GM12878 (cell line): Measurements from ENCODE around the gene CAND1. TPM values are rescaled to one million over a fixed set of nuclear protein-coding genes. Genes with fewer than 3 reads are reported as not detected.

Experiments
- ATAC-seq: fragments of 200-7000 bp; cut with Tn5 transposase; 3 replicates; pipeline ENCODE4 v1.9.1; 2020; ENCODE audit warnings: mild to moderate bottlenecking, moderate library complexity
- BruUV-seq: library from RNA; stranded (reverse); fragments of 400-500 nt; replicated peaks from 2 replicates; lab custom pipeline; 2021; lab: Mats Ljungman, UMichigan
- CTCF ChIA-PET: fragments of 300-600 bp; sonication (Branson Sonifier 250); formaldehyde crosslinking; extraction: SDS; loops from one replicate; lab custom pipeline; 2021; ENCODE audit warnings: inconsistent platforms; lab: Yijun Ruan, JAX
- POLR2A ChIA-PET: fragments of 350-600 bp; formaldehyde crosslinking; extraction: SDS; loops from one replicate; lab custom pipeline; 2021; ENCODE audit warnings: inconsistent platforms; lab: Charles Lee
- RAD21 ChIA-PET: fragments of 300-600 bp; sonication (Branson Sonifier 250); formaldehyde crosslinking; loops from one replicate; lab custom pipeline; 2023; ENCODE audit warnings: antibody characterized with exemption; ENCODE audit not compliant: unreplicated experiment; lab: Charles Lee
- SMC1A ChIA-PET: fragments of 300-600 bp; sonication (Branson Sonifier 250); formaldehyde crosslinking; loops from one replicate; lab custom pipeline; 2023; ENCODE audit not compliant: unreplicated experiment, uncharacterized antibody; lab: Charles Lee
- DNase-seq: peaks from one replicate; pipeline ENCODE4 v3.0.0-alpha.2; 2011; ENCODE audit warnings: low read depth, low spot score
- FAIRE-seq: peaks from 3 replicates; lab custom pipeline; 2011; peaks lifted over from hg19 to GRCh38; lab: Jason Lieb, UNC
- H2AFZ ChIP-seq: 2 replicates; pipeline ENCODE4 v1.6.0; 2011; ENCODE audit warnings: low read depth, low read length, control low read depth; ENCODE audit not compliant: control insufficient read depth
- H3K27ac ChIP-seq: 2 replicates; pipeline ENCODE4 v1.5.1; 2011; ENCODE audit warnings: control low read depth; ENCODE audit not compliant: control insufficient read depth, insufficient read depth
- H3K27me3 ChIP-seq, 2 experiments: replicated peaks in 1 of 2; 2 replicates each; pipeline versions ENCODE4 v1.6.0 to v1.6.1; 2011; ENCODE audit warnings: low read length in 1 of 2; ENCODE audit not compliant: control insufficient read depth in 2 of 2, insufficient read depth in 2 of 2
- H3K36me3 ChIP-seq, 2 experiments: 2 replicates each; pipeline ENCODE4 v1.5.1; 2011; ENCODE audit warnings: low read length in 1 of 2; ENCODE audit not compliant: control insufficient read depth in 2 of 2, insufficient read depth in 2 of 2
- H3K4me1 ChIP-seq: 2 replicates; pipeline ENCODE4 v1.6.1; 2011; ENCODE audit warnings: mild to moderate bottlenecking, low read length, moderate library complexity, mixed read lengths; ENCODE audit not compliant: control insufficient read depth, insufficient read depth
- H3K4me2 ChIP-seq: 2 replicates; pipeline ENCODE4 v1.6.0; 2011; ENCODE audit warnings: control low read depth; ENCODE audit not compliant: control insufficient read depth, insufficient read depth
- H3K4me3 ChIP-seq: fragments of 200-600 bp; sonication (generic); 2 replicates; pipeline ENCODE4 v1.5.1; 2016
- H3K79me2 ChIP-seq: 2 replicates; pipeline ENCODE4 v1.6.0; 2011; ENCODE audit warnings: low read length; ENCODE audit not compliant: control insufficient read depth, insufficient read depth
- H3K9ac ChIP-seq: 2 replicates; pipeline ENCODE4 v1.8.0; 2011; ENCODE audit warnings: low read length, control low read depth, mixed read lengths; ENCODE audit not compliant: control insufficient read depth, insufficient read depth
- H3K9me3 ChIP-seq: replicated peaks from 3 replicates; pipeline ENCODE4 v1.5.1; 2011; ENCODE audit warnings: mild to moderate bottlenecking, low read length; ENCODE audit not compliant: control insufficient read depth, insufficient read depth
- H4K20me1 ChIP-seq: 2 replicates; pipeline ENCODE4 v1.6.0; 2011; ENCODE audit not compliant: control insufficient read depth, insufficient read depth
- CEBPB ChIP-seq, 2 experiments: fragments of 150-350 bp in 1 of 2; IDR thresholded peaks; 2 replicates each; pipeline ENCODE4 v1.6.1; 2012 to 2014; ENCODE audit warnings: low read depth in 2 of 2, low read length in 2 of 2, borderline replicate concordance in 1 of 2, inconsistent platforms in 1 of 2
- HDAC2 ChIP-seq: fragments of 200-600 bp; sonication (generic); IDR thresholded peaks from 2 replicates; pipeline ENCODE4 v1.6.1; 2017
- JUND ChIP-seq: IDR thresholded peaks from 2 replicates; pipeline ENCODE4 v1.6.1; 2012; ENCODE audit warnings: low read depth, mild to moderate bottlenecking, low read length, improper control_type of control experiment, moderate library complexity
- MYB ChIP-seq: fragments of 150-350 bp; IDR thresholded peaks from 2 replicates; pipeline ENCODE4 v1.6.1; 2014; ENCODE audit warnings: mild to moderate bottlenecking, low read depth, low read length, borderline replicate concordance
- NFYB ChIP-seq: IDR thresholded peaks from 2 replicates; pipeline ENCODE4 v1.6.1; 2011; ENCODE audit warnings: low read depth, mild to moderate bottlenecking, low read length, improper control_type of control experiment, moderate library complexity; ENCODE audit not compliant: insufficient read depth
- NR2F1 ChIP-seq: fragments of 450-650 bp; conservative IDR thresholded peaks from 2 replicates; pipeline ENCODE4 v1.6.1; 2017; ENCODE audit warnings: mild to moderate bottlenecking
- RFX5 ChIP-seq: IDR thresholded peaks from 2 replicates; pipeline ENCODE4 v1.6.1; 2011; ENCODE audit warnings: low read depth, low read length, improper control_type of control experiment
- SMARCA5 ChIP-seq: fragments of 450-650 bp; IDR thresholded peaks from 2 replicates; pipeline ENCODE4 v1.6.1; 2017; ENCODE audit warnings: mild to moderate bottlenecking
- SREBF2 ChIP-seq: IDR thresholded peaks from 2 replicates; pipeline ENCODE4 v1.6.1; 2012; ENCODE audit warnings: mild to moderate bottlenecking, low read length
- TCF12 ChIP-seq: IDR thresholded peaks from 2 replicates; pipeline ENCODE4 v1.6.1; 2011; ENCODE audit warnings: low read depth, mild to moderate bottlenecking, low read length
- WGBS: methylation state at CpG from one replicate; pipeline ENCODE4 v1.1.6; 2016; ENCODE audit warnings: low lambda C conversion rate; ENCODE audit not compliant: insufficient replicate concordance, insufficient coverage; ENCODE audit errors: missing lambda C conversion rate; 5-methylcytosine and 5-hydroxymethylcytosine counted together
- in situ Hi-C: fragments of 300-500 bp; cut with MboI; formaldehyde crosslinking; loops from 9 replicates; pipeline ENCODE4 v1.14.3; 2018; ENCODE audit warnings: mixed read lengths
- intact Hi-C: fragments of 100-400 bp; cut with micrococcal nuclease; formaldehyde crosslinking; loops from one replicate; pipeline ENCODE4 v1.14.2; 2022; ENCODE audit not compliant: unreplicated experiment
- polyA plus RNA-seq, 11 experiments: library from polyadenylated mRNA; depleted of rRNA in 4 of 11; unstranded in 6 of 11; stranded (reverse) in 5 of 11; fragments of >200 nt; fragmentation: Nextera tagmentation in 4 of 11; fragmentation: Illumina TruSeq in 1 of 11; extraction: Ambion mirVana in 4 of 11; extraction: Trizol in 1 of 11; gene quantifications; 1 replicate in 1 of 11; 2 replicates in 10 of 11; pipeline versions ENCODE4 v1.2.1 to v1.2.3, GENCODE V29; 2011 to 2016; ENCODE audit warnings: inconsistent platforms in 2 of 11, missing spikeins in 2 of 11, low read depth in 1 of 11
- total RNA-seq, 4 experiments: library from RNA; depleted of rRNA in 3 of 4; stranded (reverse); fragments of >200 nt in 3 of 4; fragmentation: Illumina TruSeq in 1 of 4; extraction: Trizol in 1 of 4; gene quantifications; 2 replicates each; pipeline versions ENCODE4 v1.2.1 to v1.2.3, GENCODE V29; 2013 to 2021
- TF ChIP-seq, protein P1 (sequence below): IDR thresholded peaks from 2 replicates; pipeline ENCODE4 v1.6.1; 2012; ENCODE audit warnings: low read depth, low read length, improper control_type of control experiment
- TF ChIP-seq, protein P2 (sequence below): fragments of 450-650 bp; IDR thresholded peaks from 2 replicates; pipeline ENCODE4 v1.6.1; 2016; ENCODE audit warnings: mild to moderate bottlenecking, moderate library complexity, borderline replicate concordance
- TF ChIP-seq, protein P3 (sequence below): IDR thresholded peaks from 2 replicates; pipeline ENCODE4 v1.6.1; 2011; ENCODE audit warnings: borderline replicate concordance, low read depth, mild to moderate bottlenecking, moderate library complexity, mixed read lengths, low read length; ENCODE audit not compliant: insufficient read depth; ENCODE audit errors: extremely low read length
- TF ChIP-seq, protein P4 (sequence below): IDR thresholded peaks from 2 replicates; pipeline ENCODE4 v1.6.1; 2011; ENCODE audit warnings: mild to moderate bottlenecking, low read depth, low read length, moderate library complexity; ENCODE audit not compliant: insufficient replicate concordance

Gene CAND1
- total and polyA plus RNA-seq, 10 of the 15 experiments (the other 5 are each of a cell fraction or from before 2014, with no cell fraction given) = 34.5 to 213 (median 96.0) TPM

DNA sequence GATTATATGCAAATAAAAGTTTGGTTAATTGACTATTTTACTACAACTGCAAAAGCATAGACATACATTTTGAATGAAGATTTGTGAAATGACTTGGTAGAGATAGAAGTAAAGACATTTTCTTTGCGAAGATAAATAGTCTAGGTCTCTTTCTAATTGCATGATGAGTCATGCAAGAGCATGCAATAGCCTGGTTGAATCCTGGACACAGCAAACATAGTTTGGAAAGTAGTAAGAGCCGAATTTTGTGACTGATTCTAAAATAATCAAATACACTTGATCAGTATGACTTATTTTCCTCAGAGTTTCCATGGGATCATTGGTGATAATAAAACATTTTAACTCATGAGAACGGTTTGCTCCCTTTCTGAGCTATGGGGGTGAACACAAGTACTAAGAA, 27.7 kb upstream of the CAND1 start:
- no TSS peak for BruUV-seq
- H3K9ac ChIP-seq = no peak overlapping the region
- no peak overlapping the region for H3K27ac ChIP-seq
- H3K4me1 ChIP-seq = no peaks in the 10 kb centered on the region
- ChIA-PET SMC1A (interaction anchor here (1.5 kb wide), 1 partner anchor 27 kb away, joined by 4 read pairs; the partner anchor contains the start of gene CAND1), POLR2A (no interaction called here), CTCF (no interaction called here), RAD21 (no interaction called here)
- H4K20me1 ChIP-seq = no peaks in the 10 kb centered on the region
- in situ Hi-C loops = no loop called here
- TF ChIP-seq NR2F1 (no peak), CEBPB (IDR thresholded peaks at IDR 0.05; ENCODE audit: borderline replicate concordance in 1 of 2, low read depth in 2 of 2, low read length in 2 of 2) (no peak), TCF12 (no peak), SMARCA5 (no peak), MYB (no peak), NFYB (no peak), JUND (no peak), HDAC2 (no peak), SREBF2 (no peak), RFX5 (no peak)
- TF ChIP-seq, protein P1, sequence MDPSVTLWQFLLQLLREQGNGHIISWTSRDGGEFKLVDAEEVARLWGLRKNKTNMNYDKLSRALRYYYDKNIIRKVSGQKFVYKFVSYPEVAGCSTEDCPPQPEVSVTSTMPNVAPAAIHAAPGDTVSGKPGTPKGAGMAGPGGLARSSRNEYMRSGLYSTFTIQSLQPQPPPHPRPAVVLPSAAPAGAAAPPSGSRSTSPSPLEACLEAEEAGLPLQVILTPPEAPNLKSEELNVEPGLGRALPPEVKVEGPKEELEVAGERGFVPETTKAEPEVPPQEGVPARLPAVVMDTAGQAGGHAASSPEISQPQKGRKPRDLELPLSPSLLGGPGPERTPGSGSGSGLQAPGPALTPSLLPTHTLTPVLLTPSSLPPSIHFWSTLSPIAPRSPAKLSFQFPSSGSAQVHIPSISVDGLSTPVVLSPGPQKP = no peak
- TF ChIP-seq, protein P2, sequence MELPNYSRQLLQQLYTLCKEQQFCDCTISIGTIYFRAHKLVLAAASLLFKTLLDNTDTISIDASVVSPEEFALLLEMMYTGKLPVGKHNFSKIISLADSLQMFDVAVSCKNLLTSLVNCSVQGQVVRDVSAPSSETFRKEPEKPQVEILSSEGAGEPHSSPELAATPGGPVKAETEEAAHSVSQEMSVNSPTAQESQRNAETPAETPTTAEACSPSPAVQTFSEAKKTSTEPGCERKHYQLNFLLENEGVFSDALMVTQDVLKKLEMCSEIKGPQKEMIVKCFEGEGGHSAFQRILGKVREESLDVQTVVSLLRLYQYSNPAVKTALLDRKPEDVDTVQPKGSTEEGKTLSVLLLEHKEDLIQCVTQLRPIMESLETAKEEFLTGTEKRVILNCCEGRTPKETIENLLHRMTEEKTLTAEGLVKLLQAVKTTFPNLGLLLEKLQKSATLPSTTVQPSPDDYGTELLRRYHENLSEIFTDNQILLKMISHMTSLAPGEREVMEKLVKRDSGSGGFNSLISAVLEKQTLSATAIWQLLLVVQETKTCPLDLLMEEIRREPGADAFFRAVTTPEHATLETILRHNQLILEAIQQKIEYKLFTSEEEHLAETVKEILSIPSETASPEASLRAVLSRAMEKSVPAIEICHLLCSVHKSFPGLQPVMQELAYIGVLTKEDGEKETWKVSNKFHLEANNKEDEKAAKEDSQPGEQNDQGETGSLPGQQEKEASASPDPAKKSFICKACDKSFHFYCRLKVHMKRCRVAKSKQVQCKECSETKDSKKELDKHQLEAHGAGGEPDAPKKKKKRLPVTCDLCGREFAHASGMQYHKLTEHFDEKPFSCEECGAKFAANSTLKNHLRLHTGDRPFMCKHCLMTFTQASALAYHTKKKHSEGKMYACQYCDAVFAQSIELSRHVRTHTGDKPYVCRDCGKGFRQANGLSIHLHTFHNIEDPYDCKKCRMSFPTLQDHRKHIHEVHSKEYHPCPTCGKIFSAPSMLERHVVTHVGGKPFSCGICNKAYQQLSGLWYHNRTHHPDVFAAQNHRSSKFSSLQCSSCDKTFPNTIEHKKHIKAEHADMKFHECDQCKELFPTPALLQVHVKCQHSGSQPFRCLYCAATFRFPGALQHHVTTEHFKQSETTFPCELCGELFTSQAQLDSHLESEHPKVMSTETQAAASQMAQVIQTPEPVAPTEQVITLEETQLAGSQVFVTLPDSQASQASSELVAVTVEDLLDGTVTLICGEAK = no peak
- TF ChIP-seq, protein P3, sequence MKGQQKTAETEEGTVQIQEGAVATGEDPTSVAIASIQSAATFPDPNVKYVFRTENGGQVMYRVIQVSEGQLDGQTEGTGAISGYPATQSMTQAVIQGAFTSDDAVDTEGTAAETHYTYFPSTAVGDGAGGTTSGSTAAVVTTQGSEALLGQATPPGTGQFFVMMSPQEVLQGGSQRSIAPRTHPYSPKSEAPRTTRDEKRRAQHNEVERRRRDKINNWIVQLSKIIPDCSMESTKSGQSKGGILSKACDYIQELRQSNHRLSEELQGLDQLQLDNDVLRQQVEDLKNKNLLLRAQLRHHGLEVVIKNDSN = no peak
- TF ChIP-seq, protein P4, sequence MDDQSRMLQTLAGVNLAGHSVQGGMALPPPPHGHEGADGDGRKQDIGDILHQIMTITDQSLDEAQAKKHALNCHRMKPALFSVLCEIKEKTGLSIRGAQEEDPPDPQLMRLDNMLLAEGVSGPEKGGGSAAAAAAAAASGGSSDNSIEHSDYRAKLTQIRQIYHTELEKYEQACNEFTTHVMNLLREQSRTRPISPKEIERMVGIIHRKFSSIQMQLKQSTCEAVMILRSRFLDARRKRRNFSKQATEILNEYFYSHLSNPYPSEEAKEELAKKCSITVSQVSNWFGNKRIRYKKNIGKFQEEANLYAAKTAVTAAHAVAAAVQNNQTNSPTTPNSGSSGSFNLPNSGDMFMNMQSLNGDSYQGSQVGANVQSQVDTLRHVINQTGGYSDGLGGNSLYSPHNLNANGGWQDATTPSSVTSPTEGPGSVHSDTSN = no peak
- no peaks in the 10 kb centered on the region for H3K36me3 ChIP-seq
- ATAC-seq (no peak), FAIRE-seq (no peak), DNase-seq (no peak)
- intact Hi-C loops = no loop called here
- no peaks in the 10 kb centered on the region for H3K27me3 ChIP-seq
- no peaks in the 10 kb centered on the region for H3K79me2 ChIP-seq
- 9% methylated on average over 3 of the region's 3 CpGs for WGBS
- no peaks in the 10 kb centered on the region for H3K9me3 ChIP-seq
- H3K4me2 ChIP-seq = no peak overlapping the region
- H3K4me3 ChIP-seq = no peak overlapping the region
- H2AFZ ChIP-seq = no peak overlapping the region
